CD4-positive, alpha-beta T cell treated with Interleukin-10 for 1 hour (primary cell): Measurements from ENCODE around the gene MAGI2.
"Not testable (repeated sequence)": the region's sequence is repeated elsewhere in the genome, so short reads cannot be mapped to it uniquely, and the experiment has no call there.

Experiments
- DNase-seq: peaks from one replicate; pipeline ENCODE4 v3.0.0-alpha.2; 2020

Gene MAGI2

GRCh38 chr7:78317371-78317770, 1136.1 kb downstream of the MAGI2 start:
- DNase-seq = no peak

DNA sequence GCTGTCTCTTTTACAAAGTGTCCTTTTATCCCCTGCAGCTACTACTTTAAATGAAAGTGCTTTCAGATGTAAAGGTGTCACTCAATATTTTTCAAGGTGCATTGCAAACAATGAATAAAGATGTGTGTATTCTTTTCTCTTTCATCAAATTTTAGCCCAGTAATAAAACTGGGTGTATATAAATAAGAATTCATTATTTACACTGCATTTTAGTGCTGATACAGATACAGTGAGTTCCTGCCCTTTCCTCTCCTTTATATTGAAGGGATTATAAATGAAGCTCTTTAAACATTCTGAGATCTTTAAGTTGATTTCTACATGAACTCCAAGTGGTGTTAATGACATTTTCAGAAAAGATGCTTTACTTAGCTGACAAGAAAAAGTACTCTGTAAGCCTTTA, 1137.4 kb downstream of the MAGI2 start:
- DNase-seq = no peak

- DNase-seq = no peak
Observed at GRCh38 chr7:78315119-78315518, 1138.3 kb downstream of the MAGI2 start.

DNA sequence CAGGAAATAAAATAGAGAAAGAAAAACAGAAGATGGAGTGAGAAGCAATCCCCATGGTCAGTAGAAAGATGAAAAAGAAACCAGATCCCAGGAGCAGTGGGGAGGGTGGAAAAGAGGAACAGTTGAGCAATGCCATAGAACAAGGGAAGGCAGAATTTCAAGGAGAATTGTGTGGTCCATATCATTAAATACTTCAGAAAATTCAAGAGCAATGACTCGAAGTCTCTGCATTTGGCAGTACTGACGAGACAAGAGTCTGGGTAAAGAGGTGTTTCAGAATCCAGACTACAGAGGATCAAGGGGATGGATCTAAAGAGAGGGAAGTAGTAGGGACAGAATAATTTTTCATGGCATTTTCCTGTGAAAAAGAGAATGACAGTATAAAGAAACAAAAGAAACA, 1142.3 kb downstream of the MAGI2 start:
- DNase-seq = no peak

- no peak for DNase-seq
Observed at GRCh38 chr7:78307892-78308291, 1145.6 kb downstream of the MAGI2 start.

DNA sequence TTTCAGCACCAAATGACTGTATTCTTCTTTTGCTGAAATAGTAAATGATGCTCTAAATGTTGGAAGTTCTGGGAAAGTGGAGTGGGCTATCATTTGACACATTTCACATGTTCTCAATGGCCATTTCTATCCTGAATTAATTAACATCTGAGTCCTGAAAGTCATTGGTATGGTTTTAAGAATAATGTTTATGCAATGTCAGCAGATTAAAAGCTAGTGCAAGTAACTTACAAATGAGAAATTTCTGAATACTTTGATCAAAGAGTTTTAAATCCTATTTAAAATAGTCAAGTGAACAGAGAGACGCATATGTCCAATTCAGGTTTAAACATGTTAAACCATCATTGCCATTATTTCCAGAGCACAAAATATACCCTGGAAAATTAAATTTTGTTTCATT, 1146.8 kb downstream of the MAGI2 start:
- DNase-seq = no peak

DNA sequence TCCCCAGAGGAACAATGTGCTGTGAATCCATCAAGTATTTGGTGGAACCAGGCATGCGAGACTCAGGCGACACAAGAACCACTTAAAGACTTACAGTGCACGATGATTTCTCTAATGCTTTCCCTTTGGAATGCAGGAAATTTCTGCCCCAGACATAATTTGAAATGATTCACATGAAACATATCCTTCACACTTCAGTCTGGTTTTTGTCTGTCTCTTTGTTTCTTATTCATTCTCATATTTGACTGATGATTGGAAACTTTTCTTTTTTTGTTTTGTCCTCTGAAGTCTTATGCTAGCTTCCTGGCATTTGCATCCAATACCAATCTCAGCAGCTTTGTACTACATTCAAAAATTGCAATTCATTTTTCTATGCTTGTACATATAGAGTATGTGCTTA, 1152.1 kb downstream of the MAGI2 start:
- no peak for DNase-seq

- no peak for DNase-seq
Observed at GRCh38 chr7:78299088-78299487, 1154.4 kb downstream of the MAGI2 start.

DNA sequence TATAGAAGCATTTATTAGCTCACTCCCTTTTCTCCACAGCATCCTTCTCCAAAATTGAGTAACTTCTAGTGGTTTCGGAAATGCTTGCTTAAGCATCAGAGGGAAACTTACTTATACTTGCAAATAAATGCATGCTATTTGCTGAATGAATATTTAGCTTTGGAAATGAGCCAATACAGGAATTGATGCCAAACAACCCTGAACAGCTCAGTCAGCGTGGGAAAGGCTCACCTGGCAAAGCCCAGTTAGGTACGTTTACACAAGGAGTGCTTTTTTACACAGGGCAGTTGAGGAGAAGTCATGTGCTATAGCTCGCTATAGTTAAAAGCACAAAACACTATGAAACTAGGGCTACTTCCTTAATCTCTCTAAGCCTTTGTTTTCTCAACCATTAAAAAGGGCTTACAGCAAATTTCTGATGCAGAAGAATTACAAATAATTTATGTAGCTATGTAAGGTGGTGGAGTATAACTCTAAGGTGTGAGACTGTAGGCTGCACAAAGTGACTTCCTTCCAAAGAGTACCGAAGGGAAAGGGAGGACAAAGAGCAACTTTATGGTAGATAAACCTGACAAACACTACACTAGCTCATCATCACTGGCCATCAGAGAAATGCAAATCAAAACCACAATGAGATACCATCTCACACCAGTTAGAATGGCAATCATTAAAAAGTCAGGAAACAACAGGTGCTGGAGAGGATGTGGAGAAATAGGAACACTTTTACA, 1156.7 kb downstream of the MAGI2 start:
- no peak for DNase-seq

GRCh38 chr7:78296046-78296597, 1157.3 kb downstream of the MAGI2 start:
- no peak for DNase-seq

DNA sequence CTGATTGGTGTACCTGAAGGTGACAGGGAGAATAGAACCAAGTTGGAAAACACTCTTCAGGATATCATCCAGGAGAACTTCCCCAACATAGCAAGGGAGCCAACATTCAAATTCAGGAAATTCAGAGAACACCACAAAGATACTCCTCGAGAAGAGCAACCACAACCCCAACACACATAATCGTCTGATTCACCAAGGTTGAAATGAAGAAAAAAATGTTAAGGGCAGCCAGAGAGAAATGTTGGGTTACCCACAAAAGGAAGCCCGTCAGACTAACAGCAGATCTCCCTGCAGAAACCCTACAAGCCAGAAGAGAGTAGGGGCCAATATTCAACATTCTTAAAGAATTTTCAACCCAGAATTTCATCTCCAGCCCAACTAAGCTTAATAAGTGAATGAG, 1164.0 kb downstream of the MAGI2 start:
- DNase-seq = not testable (repeated sequence)

DNA sequence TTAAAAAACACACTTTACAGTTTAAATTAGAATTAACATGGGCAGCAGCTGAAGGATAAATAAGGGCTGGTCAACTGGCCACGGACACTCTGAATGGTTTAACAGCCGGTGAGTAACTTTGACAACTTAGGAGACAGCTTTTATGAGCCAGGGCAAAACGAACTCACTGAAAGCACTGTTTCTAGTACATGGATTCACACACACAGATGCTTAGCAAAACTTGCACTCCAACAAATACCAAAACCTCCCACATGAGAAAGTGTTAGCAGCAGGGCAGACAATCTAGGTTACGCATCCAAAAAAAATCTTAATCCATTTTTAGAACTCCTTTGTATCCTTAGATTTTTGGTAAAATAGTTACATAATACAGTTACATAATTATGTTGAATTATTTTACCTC, 1168.5 kb downstream of the MAGI2 start:
- DNase-seq = no peak

DNA sequence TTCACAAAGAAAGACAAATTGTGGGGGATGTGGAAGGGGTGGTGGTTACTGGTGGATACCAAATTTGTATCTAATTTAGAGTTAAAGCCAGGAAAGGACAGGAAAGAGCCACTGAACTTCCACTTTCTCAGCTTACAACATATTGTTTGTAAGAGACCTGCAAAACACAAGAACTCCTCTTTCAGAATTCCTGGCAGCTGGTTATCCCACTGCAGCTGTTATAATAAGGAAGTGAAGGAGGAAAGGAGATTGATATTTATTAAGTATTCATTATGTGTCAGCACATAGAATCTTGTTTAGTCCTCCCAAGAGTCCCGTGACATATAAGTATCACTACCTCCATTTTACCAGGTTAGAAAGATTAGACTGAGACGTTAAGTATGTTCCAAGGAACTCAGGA, 1173.2 kb downstream of the MAGI2 start:
- DNase-seq = no peak

- no peak for DNase-seq
Observed at GRCh38 chr7:78279457-78279856, 1174.0 kb downstream of the MAGI2 start.

DNA sequence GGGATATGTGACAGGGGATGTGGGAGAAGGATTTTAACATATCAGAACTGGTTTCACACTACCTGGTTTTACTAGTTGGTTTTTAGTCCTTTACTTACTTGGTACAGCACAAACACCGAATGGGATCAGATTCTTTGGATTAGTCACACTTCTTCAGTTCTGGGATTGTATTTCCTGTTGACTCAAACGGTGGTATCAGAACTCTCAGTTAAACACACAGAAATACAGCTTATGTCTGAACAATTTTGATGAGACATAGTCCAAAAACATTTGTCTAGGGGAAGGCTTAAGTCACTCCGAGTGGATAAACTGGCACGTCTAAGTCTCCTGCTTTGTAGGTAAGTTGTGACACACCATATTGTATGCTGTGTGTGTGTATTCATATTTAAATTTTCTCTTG, 1174.4 kb downstream of the MAGI2 start:
- no peak for DNase-seq

DNA sequence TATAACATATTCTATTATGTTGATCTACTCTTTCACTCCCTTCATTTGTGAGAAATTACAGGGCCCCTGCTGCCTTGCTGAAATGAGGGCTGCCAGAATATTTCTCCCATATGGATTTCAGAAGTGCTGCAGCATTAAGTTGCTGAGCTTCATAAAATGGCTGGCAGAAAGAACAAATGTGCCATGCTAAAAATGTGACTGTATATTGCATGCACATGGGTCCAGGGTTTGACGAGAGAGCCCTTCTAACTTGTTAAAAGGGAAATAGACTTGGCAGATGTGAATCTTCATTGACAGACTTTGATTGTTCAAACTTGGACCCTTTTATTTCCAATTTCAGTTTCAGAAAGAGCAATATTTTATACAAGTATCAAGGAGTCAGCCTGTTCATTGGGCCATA, 1186.3 kb downstream of the MAGI2 start:
- DNase-seq = no peak

GRCh38 chr7:78265486-78265885, 1188.0 kb downstream of the MAGI2 start:
- no peak for DNase-seq

- DNase-seq = no peak
Observed at GRCh38 chr7:78265071-78265470, 1188.4 kb downstream of the MAGI2 start.

- DNase-seq = no peak
Observed at GRCh38 chr7:78264105-78264504, 1189.4 kb downstream of the MAGI2 start.

DNA sequence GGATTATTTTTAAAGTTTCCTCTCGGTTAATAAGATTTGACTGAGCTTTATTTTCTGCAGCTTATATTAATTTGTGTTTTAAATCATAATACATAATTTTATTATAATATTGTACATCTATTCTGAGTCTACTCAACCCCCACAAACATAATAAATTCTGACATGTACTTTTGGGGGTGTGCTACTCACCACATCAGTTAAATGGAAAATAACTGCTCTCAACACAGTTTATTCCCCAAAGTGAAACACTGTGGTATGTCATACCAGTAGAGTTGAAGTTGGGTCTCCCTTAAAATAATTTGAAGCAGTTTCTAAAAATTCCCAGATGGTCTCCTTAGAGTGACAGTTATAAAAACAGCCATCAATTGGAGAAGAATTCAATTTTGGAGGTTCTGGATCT, 1191.7 kb downstream of the MAGI2 start:
- no peak for DNase-seq

- no peak for DNase-seq
Observed at GRCh38 chr7:78261302-78261701, 1192.2 kb downstream of the MAGI2 start.

DNA sequence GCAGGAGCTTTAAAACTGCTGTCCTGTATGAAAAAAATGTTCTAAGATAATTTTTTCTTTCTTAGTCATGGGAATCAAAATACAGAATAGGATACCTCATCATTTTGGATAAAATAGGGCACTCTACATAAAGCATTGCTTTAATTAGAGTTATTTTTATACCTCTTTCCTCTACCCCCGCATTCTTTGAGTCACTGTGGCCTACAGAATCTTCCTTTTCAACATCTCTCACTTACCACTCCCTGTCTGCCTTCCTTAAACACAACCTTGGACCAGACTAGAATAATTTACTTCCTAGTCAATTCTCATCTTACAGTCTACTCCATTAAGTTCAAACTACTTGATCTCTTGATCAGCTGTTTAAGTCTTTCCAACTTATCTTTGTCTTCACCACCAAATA, 1192.6 kb downstream of the MAGI2 start:
- DNase-seq = no peak

GRCh38 chr7:78254726-78255055, 1198.8 kb downstream of the MAGI2 start:
- DNase-seq = no peak

- DNase-seq = no peak
Observed at GRCh38 chr7:78253850-78254725, 1199.4 kb downstream of the MAGI2 start.
